A673 (cell line): ENCODE measurements around the gene EIF5AL1.

ENCODE experiments used
- EZH2 ChIP-seq: fragments of 200-600 bp; sonication (generic); IDR thresholded peaks from 2 replicates; pipeline ENCODE4 v1.6.1; 2017; ENCODE audit warnings: borderline replicate concordance, low read depth, mild to moderate bottlenecking, mixed read lengths, antibody characterized with exemption, low read length; ENCODE audit not compliant: poor library complexity, severe bottlenecking
- TF ChIP-seq, protein P1 (sequence below): fragments of 300-800, 200-600 bp; sonication (generic); conservative IDR thresholded peaks from 2 replicates; pipeline ENCODE4 v1.5.1; 2017; ENCODE audit warnings: low read depth, mild to moderate bottlenecking, antibody characterized with exemption, low read length, moderate library complexity, mixed read lengths

DNA sequence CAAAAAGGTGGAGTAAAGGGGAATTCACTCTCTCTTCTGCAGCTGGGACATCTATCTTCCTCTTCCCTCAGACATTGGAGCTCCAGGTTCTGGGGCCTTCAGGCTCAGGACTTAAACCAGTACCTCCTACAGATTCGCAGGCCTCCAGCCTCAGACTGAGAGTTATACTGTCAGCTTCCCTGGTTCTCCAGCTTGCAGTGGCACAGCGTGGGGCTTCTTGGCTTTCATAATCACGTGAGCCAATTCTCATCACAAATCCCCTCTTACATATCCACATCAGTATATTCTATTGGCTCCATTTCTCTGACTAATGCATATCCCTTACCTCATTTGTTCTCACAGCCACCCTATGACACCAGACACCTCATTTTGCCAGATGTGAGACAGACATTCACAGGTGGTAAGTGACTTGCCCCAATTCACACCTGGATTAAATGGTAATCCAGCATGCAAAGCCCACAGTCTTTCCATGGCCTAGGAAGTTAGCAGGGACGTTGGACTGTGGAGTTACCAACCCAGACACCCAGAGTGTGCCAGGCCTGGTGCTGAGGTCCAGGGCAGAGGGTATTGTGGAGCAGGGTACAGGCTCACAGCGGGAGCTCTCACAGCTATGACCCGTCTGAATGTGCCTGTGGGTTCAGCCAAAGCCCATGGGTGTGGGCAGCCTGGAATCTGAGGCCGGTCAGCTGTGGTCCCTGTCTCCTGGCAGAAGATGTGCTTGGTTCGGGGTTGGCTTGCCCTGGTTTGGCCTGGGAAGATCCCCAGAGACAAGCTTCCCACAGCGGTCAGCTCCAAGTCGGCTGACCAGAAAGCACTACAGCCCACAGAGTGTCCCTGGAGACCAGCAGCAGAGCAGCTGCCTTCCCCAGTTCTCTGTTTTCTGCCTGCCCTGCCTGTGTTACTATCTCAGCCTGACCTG, 48.5 kb upstream of the EIF5AL1 start:
- TF ChIP-seq, protein P1, sequence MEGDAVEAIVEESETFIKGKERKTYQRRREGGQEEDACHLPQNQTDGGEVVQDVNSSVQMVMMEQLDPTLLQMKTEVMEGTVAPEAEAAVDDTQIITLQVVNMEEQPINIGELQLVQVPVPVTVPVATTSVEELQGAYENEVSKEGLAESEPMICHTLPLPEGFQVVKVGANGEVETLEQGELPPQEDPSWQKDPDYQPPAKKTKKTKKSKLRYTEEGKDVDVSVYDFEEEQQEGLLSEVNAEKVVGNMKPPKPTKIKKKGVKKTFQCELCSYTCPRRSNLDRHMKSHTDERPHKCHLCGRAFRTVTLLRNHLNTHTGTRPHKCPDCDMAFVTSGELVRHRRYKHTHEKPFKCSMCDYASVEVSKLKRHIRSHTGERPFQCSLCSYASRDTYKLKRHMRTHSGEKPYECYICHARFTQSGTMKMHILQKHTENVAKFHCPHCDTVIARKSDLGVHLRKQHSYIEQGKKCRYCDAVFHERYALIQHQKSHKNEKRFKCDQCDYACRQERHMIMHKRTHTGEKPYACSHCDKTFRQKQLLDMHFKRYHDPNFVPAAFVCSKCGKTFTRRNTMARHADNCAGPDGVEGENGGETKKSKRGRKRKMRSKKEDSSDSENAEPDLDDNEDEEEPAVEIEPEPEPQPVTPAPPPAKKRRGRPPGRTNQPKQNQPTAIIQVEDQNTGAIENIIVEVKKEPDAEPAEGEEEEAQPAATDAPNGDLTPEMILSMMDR, result no peak
- TF ChIP-seq EZH2, result no peak
